ENCODE results near the gene AGAP5.
"Not testable (repeated sequence)": the region's sequence is repeated elsewhere in the genome, so short reads cannot be mapped to it uniquely, and the experiment has no call there.

GRCh38 chr10:73664156-73665040, 33.5 kb downstream of the AGAP5 start:
- TF ChIP-seq CTCF (conservative IDR thresholded peaks at IDR 0.05); EZH2 (IDR thresholded peaks at IDR 0.05; ENCODE audit: low read depth): not testable (repeated sequence)

All from PC-9 (cell line).